ENCODE data around the gene UBE2G2.

DNA sequence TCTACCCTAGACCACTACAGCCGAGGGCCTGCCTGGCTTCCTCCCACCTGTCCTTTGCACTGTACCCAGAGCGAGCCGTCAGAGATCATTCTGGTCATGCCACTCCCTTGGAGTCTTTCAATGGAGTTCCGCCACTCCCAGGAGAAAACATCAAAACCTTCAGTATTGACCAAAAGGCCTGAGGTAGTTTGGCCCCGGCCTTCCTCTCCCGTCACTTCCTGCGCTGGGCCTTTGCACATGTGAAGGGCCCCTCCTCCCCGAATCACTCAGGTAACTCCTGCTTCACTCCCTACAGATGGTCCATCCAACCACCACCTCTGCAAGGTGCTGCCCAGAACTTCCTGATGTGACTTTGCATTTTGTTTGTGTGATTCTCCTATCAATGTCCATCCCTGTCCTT is 26.6 kb downstream of the UBE2G2 start:
- TF ChIP-seq, protein P1, sequence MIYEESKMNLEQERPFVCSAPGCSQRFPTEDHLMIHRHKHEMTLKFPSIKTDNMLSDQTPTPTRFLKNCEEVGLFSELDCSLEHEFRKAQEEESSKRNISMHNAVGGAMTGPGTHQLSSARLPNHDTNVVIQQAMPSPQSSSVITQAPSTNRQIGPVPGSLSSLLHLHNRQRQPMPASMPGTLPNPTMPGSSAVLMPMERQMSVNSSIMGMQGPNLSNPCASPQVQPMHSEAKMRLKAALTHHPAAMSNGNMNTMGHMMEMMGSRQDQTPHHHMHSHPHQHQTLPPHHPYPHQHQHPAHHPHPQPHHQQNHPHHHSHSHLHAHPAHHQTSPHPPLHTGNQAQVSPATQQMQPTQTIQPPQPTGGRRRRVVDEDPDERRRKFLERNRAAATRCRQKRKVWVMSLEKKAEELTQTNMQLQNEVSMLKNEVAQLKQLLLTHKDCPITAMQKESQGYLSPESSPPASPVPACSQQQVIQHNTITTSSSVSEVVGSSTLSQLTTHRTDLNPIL (CRISPR knock-in tag; IDR thresholded peaks at IDR 0.05; ENCODE audit: low read depth): no peak
- TF ChIP-seq SNAI2 (CRISPR knock-in tag; IDR thresholded peaks at IDR 0.05): no peak
- TF ChIP-seq ARNTL (CRISPR knock-in tag; IDR thresholded peaks at IDR 0.05; ENCODE audit: borderline replicate concordance, low read depth): no peak
- TF ChIP-seq ZFP3 (CRISPR knock-in tag; IDR thresholded peaks at IDR 0.05): no peak
- TF ChIP-seq OSR1 (CRISPR knock-in tag; IDR thresholded peaks at IDR 0.05): no peak
- TF ChIP-seq, protein P2, sequence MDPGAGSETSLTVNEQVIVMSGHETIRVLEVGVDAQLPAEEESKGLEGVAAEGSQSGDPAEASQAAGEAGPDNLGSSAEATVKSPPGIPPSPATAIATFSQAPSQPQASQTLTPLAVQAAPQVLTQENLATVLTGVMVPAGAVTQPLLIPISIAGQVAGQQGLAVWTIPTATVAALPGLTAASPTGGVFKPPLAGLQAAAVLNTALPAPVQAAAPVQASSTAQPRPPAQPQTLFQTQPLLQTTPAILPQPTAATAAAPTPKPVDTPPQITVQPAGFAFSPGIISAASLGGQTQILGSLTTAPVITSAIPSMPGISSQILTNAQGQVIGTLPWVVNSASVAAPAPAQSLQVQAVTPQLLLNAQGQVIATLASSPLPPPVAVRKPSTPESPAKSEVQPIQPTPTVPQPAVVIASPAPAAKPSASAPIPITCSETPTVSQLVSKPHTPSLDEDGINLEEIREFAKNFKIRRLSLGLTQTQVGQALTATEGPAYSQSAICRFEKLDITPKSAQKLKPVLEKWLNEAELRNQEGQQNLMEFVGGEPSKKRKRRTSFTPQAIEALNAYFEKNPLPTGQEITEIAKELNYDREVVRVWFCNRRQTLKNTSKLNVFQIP (CRISPR knock-in tag; IDR thresholded peaks at IDR 0.05; ENCODE audit: borderline replicate concordance, low read depth): no peak
- no peak for TF ChIP-seq TOX (CRISPR knock-in tag; IDR thresholded peaks at IDR 0.05; ENCODE audit: borderline replicate concordance)

Measured in SK-N-SH treated with all-trans-retinoic acid at 6 μM for 48 hours (cell line).